GM20431 (cell line): ENCODE measurements around the gene ADAMTS2.

Source experiments
- in situ Hi-C: fragments of 300-500 bp; cut with MseI, MboI; formaldehyde crosslinking; loops from one replicate; pipeline ENCODE4 v1.15.0; 2020; ENCODE audit warnings: low sequenced_read_pairs; ENCODE audit not compliant: unreplicated experiment

The ADAMTS2 gene

DNA sequence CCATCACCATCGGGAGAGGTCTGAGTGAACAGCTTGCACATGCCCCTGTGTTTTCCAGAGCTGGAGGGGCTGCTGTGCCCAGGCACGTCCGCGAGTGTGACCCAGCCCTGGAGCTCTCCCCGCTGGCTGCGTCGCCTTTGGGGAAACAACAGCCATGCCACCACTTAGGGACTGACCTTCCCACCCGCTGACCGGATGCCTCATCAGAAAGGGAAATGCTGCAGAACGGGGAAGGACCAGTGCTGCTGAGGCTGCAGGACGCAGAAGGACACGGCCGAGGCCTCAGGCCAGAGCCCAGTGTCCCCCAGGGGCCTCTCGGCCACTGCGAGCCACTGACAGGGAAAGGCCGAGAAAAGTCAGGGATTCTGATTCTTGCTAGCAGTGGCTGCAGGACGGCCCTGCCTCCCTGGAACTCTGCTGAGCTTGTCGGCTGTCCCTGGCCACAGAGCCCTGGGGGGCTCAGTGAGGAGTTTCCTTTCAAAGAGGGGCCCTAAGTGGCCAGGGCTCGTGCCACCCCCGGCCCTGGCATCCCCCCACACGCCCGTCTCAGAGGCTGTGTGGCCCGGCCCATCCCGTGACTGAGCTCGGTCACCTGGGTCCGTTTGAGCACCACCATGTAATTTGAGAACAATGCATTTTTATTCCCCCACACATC, 154.3 kb downstream of the ADAMTS2 start:
- in situ Hi-C loops = no loop called here

GRCh38 chr5:179188636-179189035, 156.6 kb downstream of the ADAMTS2 start:
- in situ Hi-C loops = no loop called here

- in situ Hi-C loops = no loop called here
Observed at GRCh38 chr5:179187681-179188575, 157.3 kb downstream of the ADAMTS2 start.

GRCh38 chr5:179187229-179187678, 158.0 kb downstream of the ADAMTS2 start:
- in situ Hi-C loops = no loop called here

DNA sequence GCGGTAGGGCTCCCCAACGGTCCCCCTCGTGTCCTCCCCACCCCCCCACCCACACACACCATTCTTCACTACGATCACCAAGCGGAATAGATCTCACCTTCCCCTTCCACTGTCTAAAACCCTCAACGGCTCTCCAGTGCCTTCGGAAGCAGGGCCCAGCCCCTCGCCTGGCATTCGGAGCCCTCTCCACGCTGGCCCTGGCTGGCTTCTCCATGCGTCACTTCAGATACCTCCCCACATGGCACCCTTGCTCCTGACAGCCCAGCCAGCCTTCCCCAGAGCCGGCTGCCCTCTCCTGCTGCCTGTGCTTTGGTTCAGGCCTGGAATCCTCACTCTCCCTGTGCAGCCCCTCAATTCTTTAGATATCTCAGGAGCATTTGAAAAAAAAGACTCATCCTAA, 158.5 kb downstream of the ADAMTS2 start:
- in situ Hi-C loops = no loop called here

- in situ Hi-C loops = no loop called here
Observed at GRCh38 chr5:179185941-179186411, 159.3 kb downstream of the ADAMTS2 start.

GRCh38 chr5:179185256-179185940, 159.9 kb downstream of the ADAMTS2 start:
- in situ Hi-C loops = no loop called here

GRCh38 chr5:179184521-179185050, 160.7 kb downstream of the ADAMTS2 start:
- in situ Hi-C loops = no loop called here

DNA sequence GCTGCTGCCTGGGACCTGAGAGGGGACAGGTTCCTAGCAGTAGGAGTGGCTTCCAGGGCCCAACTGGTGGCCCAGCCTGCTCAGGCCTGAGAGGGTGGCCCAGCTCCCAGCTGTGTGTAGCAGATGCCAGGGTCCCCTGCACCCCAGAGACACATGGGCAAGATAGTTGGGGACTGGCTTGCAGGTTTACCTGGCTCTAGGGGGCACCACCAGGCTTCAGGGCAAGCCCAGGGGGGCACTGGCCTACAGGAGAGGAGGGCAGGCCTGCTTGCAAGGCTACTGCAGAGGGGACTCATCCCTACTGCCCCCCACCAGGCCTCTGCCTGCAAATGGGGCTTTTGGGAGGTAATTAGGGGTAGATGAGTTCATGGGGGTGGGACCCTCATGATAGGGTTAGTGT, 161.8 kb downstream of the ADAMTS2 start:
- in situ Hi-C loops = no loop called here

DNA sequence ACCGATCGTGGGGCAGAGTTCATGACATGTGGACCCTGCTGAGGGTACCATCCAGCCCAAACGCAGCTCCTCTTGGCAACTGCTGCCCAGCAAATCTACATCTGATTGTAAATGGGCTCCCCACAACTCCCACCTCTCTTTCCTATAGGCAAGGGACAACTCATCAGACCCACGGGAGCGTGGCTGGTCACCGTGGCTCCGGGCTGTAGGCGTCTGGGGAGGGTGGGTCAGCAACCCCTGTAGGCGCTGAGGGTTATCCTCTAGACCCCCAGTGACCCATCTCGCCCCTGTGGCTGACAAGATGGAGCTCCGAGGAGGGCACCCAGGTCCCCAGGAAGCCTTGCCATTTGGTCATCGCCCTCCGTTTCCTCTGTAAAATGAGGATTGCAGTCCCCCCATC, 162.7 kb downstream of the ADAMTS2 start:
- in situ Hi-C loops = no loop called here

DNA sequence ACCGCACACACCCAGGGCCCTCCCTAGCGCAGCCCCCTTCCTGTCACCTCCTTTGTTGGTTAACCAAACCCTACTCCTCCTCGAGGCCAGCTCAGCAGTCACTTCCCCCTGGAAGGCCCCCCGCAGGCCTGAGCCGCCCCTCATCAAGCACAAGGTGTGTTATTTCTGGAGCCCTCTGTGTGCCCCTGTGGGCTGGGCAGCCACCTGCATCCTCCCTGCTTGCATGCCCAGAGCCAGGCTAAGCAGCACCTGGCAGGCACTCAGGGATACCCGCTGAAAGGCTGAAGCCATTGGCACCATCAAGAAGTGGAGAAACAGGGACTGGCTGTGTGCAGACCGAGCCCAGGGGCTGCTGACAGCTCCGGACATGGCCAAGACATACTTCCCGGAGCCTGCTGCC, 163.3 kb downstream of the ADAMTS2 start:
- in situ Hi-C loops = no loop called here

DNA sequence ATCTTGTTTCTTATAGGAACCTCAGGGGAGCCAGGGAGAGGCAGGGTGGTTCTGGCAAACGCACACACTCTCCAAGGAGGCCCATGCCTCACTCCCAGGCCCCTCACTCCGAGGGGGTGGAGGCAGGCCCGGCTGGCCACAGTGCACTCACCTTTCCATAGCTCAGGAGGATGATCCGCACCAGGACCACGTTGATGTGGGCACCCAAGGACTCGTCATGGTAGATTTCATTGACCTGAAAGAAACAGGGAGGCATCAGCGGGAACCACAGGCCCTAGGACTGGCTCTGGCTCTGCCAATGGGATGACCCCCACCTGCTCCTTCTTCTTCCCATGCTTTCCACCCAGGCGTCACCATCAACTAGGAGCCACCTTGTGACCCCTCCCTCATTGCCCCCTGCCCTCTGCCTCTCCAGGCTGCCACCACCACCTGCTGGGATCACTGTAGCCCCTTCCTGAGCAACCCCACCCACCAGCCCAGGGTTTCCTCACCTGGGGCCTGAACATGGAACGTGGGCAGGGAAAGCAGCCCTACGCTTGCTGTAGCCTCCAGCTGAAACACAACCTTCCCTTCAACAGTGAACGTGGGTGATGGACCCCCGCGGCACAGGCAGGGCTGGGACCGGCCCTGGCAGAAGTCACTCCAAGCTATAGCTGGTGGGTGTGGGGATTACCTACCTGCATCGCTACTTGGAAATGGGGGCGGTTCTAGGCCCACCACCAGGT, 164.2 kb downstream of the ADAMTS2 start:
- in situ Hi-C loops = no loop called here

GRCh38 chr5:179180061-179180610, 165.1 kb downstream of the ADAMTS2 start:
- in situ Hi-C loops = no loop called here

DNA sequence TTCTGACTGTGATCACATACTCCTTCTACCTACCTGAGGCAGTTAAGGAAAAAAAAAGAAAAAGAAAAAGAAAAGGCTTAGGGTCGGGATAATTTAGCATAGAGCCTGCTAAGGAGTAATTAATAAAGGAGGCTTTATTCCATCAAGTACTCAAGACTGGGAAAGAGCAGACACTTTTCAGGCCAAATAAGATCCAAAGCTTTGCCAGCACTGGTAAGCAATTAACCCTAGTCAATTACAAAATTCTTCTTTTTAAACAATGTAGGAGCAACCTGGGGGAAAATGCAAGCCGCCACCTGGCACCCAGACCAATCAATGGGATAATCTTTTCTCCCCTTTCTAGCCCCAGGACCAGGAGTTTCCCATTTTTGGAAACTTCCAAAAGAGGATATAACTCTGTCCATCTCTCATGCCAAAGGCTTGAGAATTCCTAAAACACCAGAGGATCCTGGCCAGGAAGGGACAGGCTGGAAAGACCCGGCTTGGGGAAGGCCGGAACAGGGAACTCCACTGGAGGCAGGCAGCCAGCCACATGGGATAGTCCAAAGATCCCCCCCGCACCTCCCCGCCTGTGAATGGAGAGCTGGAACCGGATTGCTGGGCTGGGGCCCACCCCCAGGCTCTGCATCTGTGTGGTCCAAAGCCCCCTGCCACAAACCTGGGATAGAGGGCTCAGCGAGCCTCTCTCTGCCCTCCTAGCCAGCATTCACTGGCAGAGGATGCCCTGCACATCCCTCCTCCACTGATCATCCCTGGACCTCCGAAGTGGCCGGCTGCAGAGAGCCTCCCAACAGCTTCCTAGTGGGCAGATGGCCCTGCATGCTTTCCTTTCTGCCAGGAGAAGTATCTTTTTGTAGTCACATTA, 167.3 kb downstream of the ADAMTS2 start:
- in situ Hi-C loops = no loop called here

- in situ Hi-C loops = no loop called here
Observed at GRCh38 chr5:179176571-179177230, 168.6 kb downstream of the ADAMTS2 start.

GRCh38 chr5:179176166-179176565, 169.1 kb downstream of the ADAMTS2 start:
- in situ Hi-C loops = no loop called here

DNA sequence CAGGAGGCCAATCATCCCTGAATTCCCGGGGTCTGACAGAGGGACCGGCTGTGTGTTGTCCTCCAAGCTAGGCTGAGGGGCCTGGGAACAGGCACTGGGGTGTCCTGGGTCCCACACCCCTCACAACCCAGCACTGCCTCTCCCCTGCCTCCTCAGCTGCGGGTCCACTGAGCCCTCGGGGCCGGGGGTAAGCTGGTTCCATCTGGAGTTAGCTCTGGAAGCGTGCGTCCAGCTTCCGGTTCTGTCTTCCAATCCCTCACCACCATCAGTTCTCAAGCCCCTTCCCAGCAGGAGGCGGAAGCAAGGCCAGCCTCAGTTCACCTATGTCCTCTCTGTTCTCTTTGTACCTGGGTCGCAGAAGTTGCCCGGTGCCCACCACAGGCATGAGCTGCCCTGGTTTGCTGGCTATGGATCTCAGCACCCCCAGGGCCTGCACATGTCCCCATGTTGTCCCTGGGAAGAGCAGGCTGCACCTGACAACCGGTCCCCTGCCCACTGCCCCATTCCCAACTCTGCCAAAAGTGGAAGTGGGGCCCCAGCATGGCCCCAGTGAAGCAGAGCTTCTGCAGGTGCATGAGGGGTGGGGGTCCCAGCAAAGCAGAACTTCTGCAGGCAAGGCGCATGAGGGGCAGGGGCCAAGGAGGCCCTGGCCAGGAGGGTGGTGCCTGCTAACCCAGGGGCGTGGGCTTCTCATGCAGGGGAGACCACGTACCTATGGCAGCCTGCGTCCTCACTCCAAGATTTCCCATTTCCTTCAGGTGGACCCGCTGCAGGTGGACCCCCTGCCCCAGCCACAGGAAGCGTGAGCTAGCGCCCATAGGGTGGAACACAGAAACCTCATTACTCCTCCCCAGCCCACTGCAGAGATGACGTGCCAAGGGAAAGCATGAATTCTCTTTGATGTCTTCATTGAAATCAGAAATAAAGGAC, 173.2 kb downstream of the ADAMTS2 start:
- in situ Hi-C loops = no loop called here
